ENCODE results near the gene CD300LD. TPM values are rescaled to one million over a fixed set of nuclear protein-coding genes. Genes with fewer than 3 reads are reported as not detected.

Gene CD300LD
- total RNA-seq, 2 donors from 2014 or later: not detected

DNA sequence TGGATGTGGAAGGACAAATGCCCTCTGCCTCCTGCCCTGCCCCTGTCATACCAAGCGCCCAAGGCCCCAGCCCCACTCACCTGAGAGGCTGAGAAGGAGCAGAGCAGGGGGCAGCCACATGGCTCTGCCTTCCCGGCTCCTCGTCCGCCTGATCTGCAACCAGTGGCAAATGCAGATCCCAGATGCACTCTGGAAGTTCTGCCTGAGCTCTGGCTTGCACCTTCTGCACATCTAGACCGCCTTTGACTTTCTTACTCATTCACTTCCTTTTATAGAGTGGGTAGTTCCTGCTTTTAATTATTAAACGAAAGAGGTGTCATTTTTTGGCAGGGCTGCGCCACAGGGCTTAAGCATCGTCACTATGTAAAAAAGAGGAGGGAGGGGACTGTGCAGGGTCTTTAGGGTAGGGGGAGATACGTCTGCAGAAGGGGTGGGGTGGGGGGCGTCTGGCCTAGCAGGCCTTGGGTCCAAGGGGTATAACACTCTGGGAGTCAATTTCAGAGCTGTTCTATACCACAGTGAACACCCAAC lies 60.8 kb downstream of the CD300LD start, which contains the start of gene CD300LB:
TSS of gene CD300LB (minus strand) at position 245 of the 531 bp plus-strand sequence. CDS start at position 120, 125 bp downstream.
- Histone ChIP-seq H3K36me3 (replicated peaks in 1 of 2; ENCODE audit: insufficient read depth in 1 of 2, low read depth in 2 of 2) (no peaks in the 10 kb centered on the region), H3K4me1 (no peaks in the 10 kb centered on the region), H3K4me3 (no peak within 1 kb of the TSS), H3K27ac (peak within 1 kb of the TSS in 1 of 4 donors; percentile 12), H3K27me3 (no peaks in the 10 kb centered on the region), H3K9me3 (no peaks in the 10 kb centered on the region)
- DNase-seq (peak in 2 of 4 donors; percentile 6 to 19), ATAC-seq (no peak)
- WGBS, 2 donors: 41 to 54% methylated on average over 10 of the region's 10 CpGs
- intact Hi-C loops (cut with DNase I): no loop called here
- TF ChIP-seq POLR2A (IDR thresholded peaks at IDR 0.05): no peak
- TF ChIP-seq, protein P1, sequence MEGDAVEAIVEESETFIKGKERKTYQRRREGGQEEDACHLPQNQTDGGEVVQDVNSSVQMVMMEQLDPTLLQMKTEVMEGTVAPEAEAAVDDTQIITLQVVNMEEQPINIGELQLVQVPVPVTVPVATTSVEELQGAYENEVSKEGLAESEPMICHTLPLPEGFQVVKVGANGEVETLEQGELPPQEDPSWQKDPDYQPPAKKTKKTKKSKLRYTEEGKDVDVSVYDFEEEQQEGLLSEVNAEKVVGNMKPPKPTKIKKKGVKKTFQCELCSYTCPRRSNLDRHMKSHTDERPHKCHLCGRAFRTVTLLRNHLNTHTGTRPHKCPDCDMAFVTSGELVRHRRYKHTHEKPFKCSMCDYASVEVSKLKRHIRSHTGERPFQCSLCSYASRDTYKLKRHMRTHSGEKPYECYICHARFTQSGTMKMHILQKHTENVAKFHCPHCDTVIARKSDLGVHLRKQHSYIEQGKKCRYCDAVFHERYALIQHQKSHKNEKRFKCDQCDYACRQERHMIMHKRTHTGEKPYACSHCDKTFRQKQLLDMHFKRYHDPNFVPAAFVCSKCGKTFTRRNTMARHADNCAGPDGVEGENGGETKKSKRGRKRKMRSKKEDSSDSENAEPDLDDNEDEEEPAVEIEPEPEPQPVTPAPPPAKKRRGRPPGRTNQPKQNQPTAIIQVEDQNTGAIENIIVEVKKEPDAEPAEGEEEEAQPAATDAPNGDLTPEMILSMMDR (IDR thresholded peaks at IDR 0.05): no peak

DNA sequence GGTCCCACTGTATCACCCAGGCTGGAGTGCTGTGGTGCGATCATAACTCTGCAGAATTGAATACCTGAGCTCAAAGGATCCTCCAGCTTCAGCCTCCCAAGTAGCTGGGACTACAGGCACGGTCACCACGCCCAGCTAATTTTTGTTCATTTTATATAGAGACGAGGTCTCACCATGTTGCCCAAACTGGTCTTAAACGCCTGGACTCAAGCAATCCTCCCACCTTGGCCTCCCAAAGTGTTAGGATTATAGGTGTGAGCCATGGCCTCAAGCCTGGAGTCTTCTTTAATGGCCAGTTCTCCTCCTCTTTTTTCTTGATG lies 61.3 kb downstream of the CD300LD start:
- no peak for ATAC-seq
- WGBS, 2 donors: 51 to 52% methylated on average over 5 of the region's 5 CpGs
- DNase-seq: no peak
- Histone ChIP-seq H3K4me3 (no peak overlapping the region), H3K27ac (no peak overlapping the region), H3K36me3 (replicated peaks in 1 of 2; ENCODE audit: insufficient read depth in 1 of 2, low read depth in 2 of 2) (no peaks in the 10 kb centered on the region), H3K9me3 (no peaks in the 10 kb centered on the region), H3K4me1 (no peaks in the 10 kb centered on the region), H3K27me3 (no peaks in the 10 kb centered on the region)
- intact Hi-C loops (cut with DNase I): no loop called here
- TF ChIP-seq, protein P1 (IDR thresholded peaks at IDR 0.05): no peak

Other genes starting within 250 kb of the CD300LD start
- 1 to 10 TPM in 1 of 2 donors, not detected in 1; 1.0 TPM for gene BTBD17, start 230.4 kb downstream of the CD300LD start, total RNA-seq
- under 1 TPM; 0.52 to 0.66 TPM for gene GPR142, start 224.8 kb downstream of the CD300LD start, total RNA-seq
- 10 to 100 TPM; 68.0 to 71.2 TPM for gene GPRC5C, start 160.2 kb downstream of the CD300LD start, total RNA-seq
- 1 to 10 TPM; 2.0 to 3.1 TPM for gene CD300A, start 125.6 kb downstream of the CD300LD start, total RNA-seq
- gene CD300LB, start 60.8 kb downstream of the CD300LD start, total RNA-seq: not detected
- gene CD300C, start 46.2 kb downstream of the CD300LD start, total RNA-seq: under 1 TPM in 1 of 2 donors, not detected in 1; 0.52 TPM
- not detected for gene CD300H, start 24.8 kb downstream of the CD300LD start, total RNA-seq
- not detected for gene CD300E, start 31.5 kb upstream of the CD300LD start, total RNA-seq
- not detected for gene CD300LF, start 120.6 kb upstream of the CD300LD start, total RNA-seq
- gene RAB37, start 145.0 kb upstream of the CD300LD start, total RNA-seq: under 1 TPM; 0.66 to 0.78 TPM
- 10 to 100 TPM; 56.6 to 64.9 TPM for gene NHERF1, start 156.3 kb upstream of the CD300LD start, total RNA-seq
- 10 to 100 TPM; 21.8 to 23.3 TPM for gene NAT9, start 184.1 kb upstream of the CD300LD start, total RNA-seq